PC-3 (cell line): Measurements from ENCODE around the gene LCTL.

Experiments used
- EZH2 ChIP-seq: fragments of 300-600 bp; sonication (generic); IDR thresholded peaks from one replicate; pipeline ENCODE4 v1.6.1; 2017; ENCODE audit warnings: antibody characterized with exemption, mild to moderate bottlenecking, low read length; ENCODE audit not compliant: unreplicated experiment
- EZH2phosphoT487 ChIP-seq: fragments of 300-600 bp; sonication (generic); IDR thresholded peaks from 2 replicates; pipeline ENCODE4 v1.6.1; 2018; ENCODE audit warnings: mild to moderate bottlenecking, antibody characterized with exemption, low read length, borderline replicate concordance
- TF ChIP-seq, protein P1 (sequence below): fragments of 300-600 bp; sonication (generic); conservative IDR thresholded peaks from 2 replicates; pipeline ENCODE4 v1.5.1; 2017; ENCODE audit warnings: antibody characterized with exemption, low read depth, mild to moderate bottlenecking, low read length

DNA sequence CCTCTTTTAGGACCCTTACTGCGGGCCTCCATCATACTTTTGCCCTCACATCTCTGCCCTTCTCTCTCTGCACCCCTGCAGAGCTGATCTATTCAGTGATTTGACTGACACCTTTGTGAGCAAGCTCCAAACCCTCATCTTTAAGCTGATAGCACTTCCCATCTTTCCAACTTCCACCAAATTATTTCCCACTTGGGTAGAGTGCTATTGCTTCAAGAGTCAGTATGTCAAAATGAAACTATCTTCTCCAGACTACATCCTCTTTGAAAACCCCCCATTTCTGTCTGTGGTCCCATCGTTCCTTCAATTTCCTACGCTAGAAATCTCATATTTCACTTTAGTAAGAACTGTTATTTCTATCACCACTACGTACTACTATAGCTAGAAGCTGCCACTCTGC lies 41.0 kb downstream of the LCTL start:
- TF ChIP-seq, protein P1, sequence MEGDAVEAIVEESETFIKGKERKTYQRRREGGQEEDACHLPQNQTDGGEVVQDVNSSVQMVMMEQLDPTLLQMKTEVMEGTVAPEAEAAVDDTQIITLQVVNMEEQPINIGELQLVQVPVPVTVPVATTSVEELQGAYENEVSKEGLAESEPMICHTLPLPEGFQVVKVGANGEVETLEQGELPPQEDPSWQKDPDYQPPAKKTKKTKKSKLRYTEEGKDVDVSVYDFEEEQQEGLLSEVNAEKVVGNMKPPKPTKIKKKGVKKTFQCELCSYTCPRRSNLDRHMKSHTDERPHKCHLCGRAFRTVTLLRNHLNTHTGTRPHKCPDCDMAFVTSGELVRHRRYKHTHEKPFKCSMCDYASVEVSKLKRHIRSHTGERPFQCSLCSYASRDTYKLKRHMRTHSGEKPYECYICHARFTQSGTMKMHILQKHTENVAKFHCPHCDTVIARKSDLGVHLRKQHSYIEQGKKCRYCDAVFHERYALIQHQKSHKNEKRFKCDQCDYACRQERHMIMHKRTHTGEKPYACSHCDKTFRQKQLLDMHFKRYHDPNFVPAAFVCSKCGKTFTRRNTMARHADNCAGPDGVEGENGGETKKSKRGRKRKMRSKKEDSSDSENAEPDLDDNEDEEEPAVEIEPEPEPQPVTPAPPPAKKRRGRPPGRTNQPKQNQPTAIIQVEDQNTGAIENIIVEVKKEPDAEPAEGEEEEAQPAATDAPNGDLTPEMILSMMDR, result no peak
- TF ChIP-seq EZH2, result no peak
- TF ChIP-seq EZH2phosphoT487, result no peak
